ENCODE data around the gene AP1S3.
A peak's percentile ranks its signal among the peaks of the same experiment; 100 is the strongest.

The AP1S3 gene

DNA sequence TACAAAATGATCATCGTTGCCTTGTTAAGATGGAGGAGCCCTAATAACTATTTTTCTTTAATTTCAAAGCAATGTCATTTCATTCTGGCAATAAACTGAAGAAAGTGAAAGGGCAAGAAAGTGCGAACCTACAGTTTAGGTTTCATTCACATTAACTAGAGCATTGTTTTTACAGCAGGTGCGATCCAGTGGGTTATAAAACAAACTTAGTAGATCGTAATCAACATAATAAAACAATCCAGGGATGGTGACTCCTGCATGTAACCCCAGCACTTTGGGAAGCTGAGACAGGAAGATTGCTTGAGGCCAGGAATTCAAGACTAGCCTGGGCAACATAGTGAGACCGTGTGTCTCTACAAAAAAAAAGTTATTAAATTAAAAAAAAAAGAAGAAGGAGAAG lies 51.1 kb downstream of the AP1S3 start:
- TF ChIP-seq, protein P1, sequence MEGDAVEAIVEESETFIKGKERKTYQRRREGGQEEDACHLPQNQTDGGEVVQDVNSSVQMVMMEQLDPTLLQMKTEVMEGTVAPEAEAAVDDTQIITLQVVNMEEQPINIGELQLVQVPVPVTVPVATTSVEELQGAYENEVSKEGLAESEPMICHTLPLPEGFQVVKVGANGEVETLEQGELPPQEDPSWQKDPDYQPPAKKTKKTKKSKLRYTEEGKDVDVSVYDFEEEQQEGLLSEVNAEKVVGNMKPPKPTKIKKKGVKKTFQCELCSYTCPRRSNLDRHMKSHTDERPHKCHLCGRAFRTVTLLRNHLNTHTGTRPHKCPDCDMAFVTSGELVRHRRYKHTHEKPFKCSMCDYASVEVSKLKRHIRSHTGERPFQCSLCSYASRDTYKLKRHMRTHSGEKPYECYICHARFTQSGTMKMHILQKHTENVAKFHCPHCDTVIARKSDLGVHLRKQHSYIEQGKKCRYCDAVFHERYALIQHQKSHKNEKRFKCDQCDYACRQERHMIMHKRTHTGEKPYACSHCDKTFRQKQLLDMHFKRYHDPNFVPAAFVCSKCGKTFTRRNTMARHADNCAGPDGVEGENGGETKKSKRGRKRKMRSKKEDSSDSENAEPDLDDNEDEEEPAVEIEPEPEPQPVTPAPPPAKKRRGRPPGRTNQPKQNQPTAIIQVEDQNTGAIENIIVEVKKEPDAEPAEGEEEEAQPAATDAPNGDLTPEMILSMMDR (IDR thresholded peaks at IDR 0.05; ENCODE audit: extremely low read depth, insufficient read depth, missing control alignments): no peak
- in situ Hi-C loops (cut with MboI; ENCODE audit: low pct_unique_long_range_greater_than_20kb, low sequenced_read_pairs, unreplicated experiment): loop anchor here (10.0 kb wide), 1 partner anchor 49 kb away; the partner anchor contains the start of gene AP1S3
- DNase-seq (ENCODE audit: low spot score): no peak

DNA sequence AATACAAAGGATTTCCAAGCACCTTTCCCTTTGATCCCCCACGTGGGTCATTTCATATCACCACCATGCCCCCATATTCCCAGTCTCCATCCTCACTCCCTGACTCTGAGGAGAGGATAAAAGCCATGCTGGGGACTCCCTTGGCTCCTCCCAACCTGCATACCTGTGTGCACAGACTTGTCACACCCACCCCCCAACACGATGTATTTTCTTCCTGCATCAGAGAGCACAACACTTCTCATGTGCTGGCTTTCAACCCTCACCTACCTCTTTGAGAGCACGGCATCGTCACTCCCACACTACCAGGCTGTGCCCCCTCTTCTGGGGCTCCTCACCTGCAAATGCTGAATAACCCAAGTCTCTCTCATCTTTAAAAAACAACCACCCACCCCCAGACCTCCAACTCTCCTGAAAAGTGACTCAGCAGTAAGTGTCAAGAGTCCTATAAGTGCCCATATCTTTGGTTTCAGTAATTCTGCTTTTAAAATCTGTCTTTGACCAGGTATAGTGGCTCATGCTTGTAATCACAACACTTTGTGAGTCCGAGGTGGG lies 53.1 kb downstream of the AP1S3 start:
- DNase-seq (ENCODE audit: low spot score): no peak
- in situ Hi-C loops (cut with MboI; ENCODE audit: low pct_unique_long_range_greater_than_20kb, low sequenced_read_pairs, unreplicated experiment): loop anchor here (10.0 kb wide), 1 partner anchor 51 kb away; the partner anchor contains the start of gene AP1S3
- TF ChIP-seq, protein P1 (IDR thresholded peaks at IDR 0.05; ENCODE audit: extremely low read depth, insufficient read depth, missing control alignments): no peak

DNA sequence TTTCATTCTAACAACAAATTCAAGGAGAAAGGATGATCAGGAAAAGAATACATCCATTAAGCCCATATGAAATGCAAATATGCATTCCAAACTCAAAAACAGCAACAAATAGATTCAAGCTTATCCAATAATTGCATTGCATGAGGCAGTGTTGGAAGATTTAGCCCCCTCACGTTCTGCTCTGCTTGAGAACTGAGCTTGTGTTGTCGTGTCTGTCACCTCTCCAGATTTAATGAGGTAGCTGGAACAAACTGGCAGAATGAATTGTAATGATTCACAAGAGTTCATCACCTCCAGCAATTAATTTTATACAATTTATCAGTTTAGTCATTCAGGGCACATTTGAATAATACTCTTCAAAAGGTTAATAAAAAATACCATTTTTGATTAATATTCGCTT lies 54.8 kb downstream of the AP1S3 start:
- in situ Hi-C loops (cut with MboI; ENCODE audit: low pct_unique_long_range_greater_than_20kb, low sequenced_read_pairs, unreplicated experiment): loop anchor here (10.0 kb wide), 1 partner anchor 52 kb away; the partner anchor contains the start of gene AP1S3

DNA sequence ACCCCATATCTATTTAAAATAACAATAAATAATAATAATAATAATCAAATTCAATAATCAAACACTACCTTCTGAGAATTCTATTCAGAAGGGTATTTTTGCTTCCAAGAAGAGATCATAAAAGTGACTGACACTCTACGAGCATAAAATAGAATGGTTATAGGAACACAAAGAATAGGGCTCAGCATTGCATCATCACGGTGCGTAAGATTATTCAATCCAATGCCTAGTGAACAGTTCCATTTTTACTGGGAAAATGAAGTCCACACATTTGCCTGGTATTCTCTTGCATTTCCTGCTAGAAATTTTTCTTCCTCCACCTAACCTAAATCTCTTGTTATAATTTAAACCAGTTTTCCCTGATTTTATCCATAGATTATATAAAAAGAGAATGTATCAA lies 55.8 kb downstream of the AP1S3 start:
- TF ChIP-seq, protein P1 (IDR thresholded peaks at IDR 0.05; ENCODE audit: extremely low read depth, insufficient read depth, missing control alignments): no peak
- DNase-seq (ENCODE audit: low spot score): no peak
- in situ Hi-C loops (cut with MboI; ENCODE audit: low pct_unique_long_range_greater_than_20kb, low sequenced_read_pairs, unreplicated experiment): loop anchor here (10.0 kb wide), 1 partner anchor 53 kb away; the partner anchor contains the start of gene AP1S3

More for the DNA sequence above, 54.8 kb downstream of the AP1S3 start:
- no peak for DNase-seq (ENCODE audit: low spot score)
- TF ChIP-seq, protein P1 (IDR thresholded peaks at IDR 0.05; ENCODE audit: extremely low read depth, insufficient read depth, missing control alignments): no peak

DNA sequence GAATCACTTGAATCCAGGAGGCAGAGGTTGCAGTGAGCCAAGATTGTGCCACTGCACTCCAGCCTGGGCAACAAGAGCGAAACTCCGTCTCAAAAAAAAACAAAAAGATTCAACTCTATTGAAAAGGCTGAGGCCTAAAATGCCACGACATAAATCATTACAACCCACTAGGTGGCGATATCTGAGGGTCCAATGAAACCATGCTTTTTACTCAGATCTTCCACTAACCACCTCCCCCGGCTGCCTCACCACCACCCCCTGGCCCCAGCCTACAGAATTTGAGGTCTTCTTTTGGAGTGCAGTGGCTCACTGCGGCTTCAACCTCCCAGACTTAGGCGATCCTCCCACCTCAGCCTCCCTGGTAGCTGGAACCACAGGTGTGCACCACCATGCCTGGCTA lies 57.5 kb downstream of the AP1S3 start:
- in situ Hi-C loops (cut with MboI; ENCODE audit: low pct_unique_long_range_greater_than_20kb, low sequenced_read_pairs, unreplicated experiment): loop anchor here (10.0 kb wide), 2 partner anchors 55 to 175 kb away; partner anchors contain the start of genes AP1S3 and MRPL44
- DNase-seq (ENCODE audit: low spot score): peak; percentile 67
- TF ChIP-seq, protein P1 (IDR thresholded peaks at IDR 0.05; ENCODE audit: extremely low read depth, insufficient read depth, missing control alignments): peak; percentile 50

DNA sequence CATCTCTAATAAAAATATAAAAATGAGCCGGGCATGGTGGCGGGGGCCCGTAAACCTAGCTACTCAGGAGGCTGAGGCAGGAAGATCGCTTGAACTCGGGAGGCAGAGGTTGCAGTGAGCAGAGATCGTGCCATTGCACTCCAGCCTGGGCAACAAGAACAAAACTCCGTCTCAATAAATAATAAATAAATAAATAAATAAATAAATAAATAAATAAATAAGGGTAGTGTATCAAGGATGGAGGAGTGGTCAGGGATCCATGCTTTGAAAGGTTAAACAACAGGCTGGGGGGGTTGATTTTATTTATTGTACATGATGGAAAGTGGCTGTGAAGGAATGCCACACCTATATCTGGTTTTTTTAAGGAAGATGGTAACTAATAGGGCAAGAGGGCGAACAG lies 63.2 kb downstream of the AP1S3 start:
- in situ Hi-C loops (cut with MboI; ENCODE audit: low pct_unique_long_range_greater_than_20kb, low sequenced_read_pairs, unreplicated experiment): loop anchor here (10.0 kb wide), 1 partner anchor 181 kb away; the partner anchor contains the start of gene MRPL44
- no peak for DNase-seq (ENCODE audit: low spot score)
- TF ChIP-seq, protein P1 (IDR thresholded peaks at IDR 0.05; ENCODE audit: extremely low read depth, insufficient read depth, missing control alignments): no peak

Data from GM13977 (cell line).